PFSK-1 (cell line): Measurements from ENCODE around the gene TNS3.

ENCODE experiments used
- POLR2AphosphoS5 ChIP-seq: IDR thresholded peaks from 2 replicates; pipeline ENCODE4 v1.6.1; 2012; ENCODE audit warnings: low read depth, mild to moderate bottlenecking, control low read depth, low read length, moderate library complexity
- SIN3A ChIP-seq: IDR thresholded peaks from 2 replicates; pipeline ENCODE4 v1.6.1; 2012; ENCODE audit warnings: mild to moderate bottlenecking, low read length, moderate library complexity, borderline replicate concordance; ENCODE audit not compliant: insufficient read depth
- TAF1 ChIP-seq: IDR thresholded peaks from 2 replicates; pipeline ENCODE4 v1.6.1; 2012; ENCODE audit warnings: low read length, control low read depth, borderline replicate concordance; ENCODE audit not compliant: insufficient read depth
- TF ChIP-seq, protein P1 (sequence below), 2 experiments: IDR thresholded peaks; 2 replicates each; pipeline versions ENCODE4 v1.6.1 to v1.8.0; 2011 to 2012; ENCODE audit warnings: low read depth in 2 of 2, low read length in 2 of 2, control low read depth in 1 of 2, inconsistent platforms in 1 of 2, mild to moderate bottlenecking in 1 of 2, moderate library complexity in 1 of 2; ENCODE audit not compliant: insufficient read depth in 1 of 2

DNA sequence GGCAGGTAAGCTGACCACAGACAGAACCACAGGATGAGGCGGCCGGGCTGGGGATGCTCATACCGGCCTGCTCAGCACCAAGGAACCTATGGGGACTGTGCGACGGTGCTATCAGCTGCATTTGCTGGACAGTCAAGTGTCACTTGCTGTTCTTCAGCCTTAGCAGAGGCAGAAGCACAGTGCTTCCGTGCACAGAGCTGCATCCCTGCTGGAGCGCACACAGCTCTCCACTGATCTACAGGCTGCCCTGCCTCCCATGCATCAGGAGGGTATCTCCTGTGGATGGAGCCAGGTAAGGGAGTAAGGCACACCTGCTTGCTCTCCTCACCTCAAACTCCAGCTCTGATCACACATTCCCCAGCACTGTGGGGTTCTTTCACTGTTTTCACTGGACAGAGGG, 97.5 kb downstream of the TNS3 start:
- TF ChIP-seq POLR2AphosphoS5 (no peak), TAF1 (no peak), SIN3A (no peak)
- TF ChIP-seq, protein P1, sequence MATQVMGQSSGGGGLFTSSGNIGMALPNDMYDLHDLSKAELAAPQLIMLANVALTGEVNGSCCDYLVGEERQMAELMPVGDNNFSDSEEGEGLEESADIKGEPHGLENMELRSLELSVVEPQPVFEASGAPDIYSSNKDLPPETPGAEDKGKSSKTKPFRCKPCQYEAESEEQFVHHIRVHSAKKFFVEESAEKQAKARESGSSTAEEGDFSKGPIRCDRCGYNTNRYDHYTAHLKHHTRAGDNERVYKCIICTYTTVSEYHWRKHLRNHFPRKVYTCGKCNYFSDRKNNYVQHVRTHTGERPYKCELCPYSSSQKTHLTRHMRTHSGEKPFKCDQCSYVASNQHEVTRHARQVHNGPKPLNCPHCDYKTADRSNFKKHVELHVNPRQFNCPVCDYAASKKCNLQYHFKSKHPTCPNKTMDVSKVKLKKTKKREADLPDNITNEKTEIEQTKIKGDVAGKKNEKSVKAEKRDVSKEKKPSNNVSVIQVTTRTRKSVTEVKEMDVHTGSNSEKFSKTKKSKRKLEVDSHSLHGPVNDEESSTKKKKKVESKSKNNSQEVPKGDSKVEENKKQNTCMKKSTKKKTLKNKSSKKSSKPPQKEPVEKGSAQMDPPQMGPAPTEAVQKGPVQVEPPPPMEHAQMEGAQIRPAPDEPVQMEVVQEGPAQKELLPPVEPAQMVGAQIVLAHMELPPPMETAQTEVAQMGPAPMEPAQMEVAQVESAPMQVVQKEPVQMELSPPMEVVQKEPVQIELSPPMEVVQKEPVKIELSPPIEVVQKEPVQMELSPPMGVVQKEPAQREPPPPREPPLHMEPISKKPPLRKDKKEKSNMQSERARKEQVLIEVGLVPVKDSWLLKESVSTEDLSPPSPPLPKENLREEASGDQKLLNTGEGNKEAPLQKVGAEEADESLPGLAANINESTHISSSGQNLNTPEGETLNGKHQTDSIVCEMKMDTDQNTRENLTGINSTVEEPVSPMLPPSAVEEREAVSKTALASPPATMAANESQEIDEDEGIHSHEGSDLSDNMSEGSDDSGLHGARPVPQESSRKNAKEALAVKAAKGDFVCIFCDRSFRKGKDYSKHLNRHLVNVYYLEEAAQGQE (IDR thresholded peaks at IDR 0.05; ENCODE audit: insufficient read depth in 1 of 2, low read depth in 2 of 2, low read length in 2 of 2) = no peak
